ENCODE results near the gene FBXL3. TPM values are rescaled to one million over a fixed set of nuclear protein-coding genes. Genes with fewer than 3 reads are reported as not detected.

FBXL3 gene
- polyA plus RNA-seq, 3 donors: 14.7 to 20.0 (median 19.0) TPM

GRCh38 chr13:76991796-76992547 is 35.0 kb downstream of the FBXL3 start, which contains the start of gene CLN5:
Gene CLN5, plus strand, starts transcription at chr13:76992081. Its CDS starts 18 bp downstream, at chr13:76992099.
- Histone ChIP-seq H3K4me1 (ENCODE audit: control insufficient read depth in 1 of 2, insufficient read depth in 2 of 2, low read length in 2 of 2) (peaks cover 14 to 17% of the 10 kb centered on the region in 2 donors), H3K27ac (ENCODE audit: low read depth in 1 of 2, low read length in 2 of 2) (peak within 1 kb of the TSS; percentile 79 to 93), H3K27me3 (ENCODE audit: control insufficient read depth in 2 of 2, insufficient read depth in 2 of 2, low read length in 2 of 2) (no peaks in the 10 kb centered on the region), H3K4me3 (replicated peaks in 1 of 3; ENCODE audit: low read depth in 2 of 3, low read length in 3 of 3) (peak within 1 kb of the TSS; percentile 69 to 83 (median 78)), H2AFZ (ENCODE audit: insufficient read depth, low read depth, low read length, poor library complexity, severe bottlenecking) (peak within 1 kb of the TSS; percentile 94), H3K9me3 (replicated peaks in 1 of 2; ENCODE audit: control insufficient read depth in 1 of 2, insufficient read depth in 1 of 2, low read length in 2 of 2) (no peaks in the 10 kb centered on the region), H3K4me2 (replicated peaks; ENCODE audit: extremely low read depth, low read length, poor library complexity, severe bottlenecking) (peak within 1 kb of the TSS; percentile 95), H4K20me1 (ENCODE audit: insufficient read depth, low read length) (no peaks in the 10 kb centered on the region), H3K9ac (ENCODE audit: insufficient read depth, low read length, poor library complexity, severe bottlenecking) (peak within 1 kb of the TSS; percentile 95), H3K79me2 (ENCODE audit: insufficient read depth, low read length) (peaks cover 37% of the 10 kb centered on the region), H3K36me3 (replicated peaks in 1 of 2; ENCODE audit: control insufficient read depth in 1 of 2, insufficient read depth in 2 of 2, low read length in 2 of 2) (peaks cover 11 to 20% of the 10 kb centered on the region in 2 donors)
- WGBS (ENCODE audit: insufficient coverage): under 1% methylated on average over 62 of the region's 73 CpGs
- DNase-seq: peak; percentile 95 to 96 (median 96)
- Mint-ChIP-seq H3K27ac (peak within 1 kb of the TSS; percentile 93 to 99 (median 96)), H3K36me3 (peaks cover 9 to 18% of the 10 kb centered on the region in 2 donors), H3K4me3 (peak within 1 kb of the TSS; percentile 96 to 99), H3K4me1 (peaks cover 28% of the 10 kb centered on the region), H3K27me3 (ENCODE audit: low read depth in 3 of 3) (peaks cover 0 to 7% (median 3%) of the 10 kb centered on the region in 3 donors), H3K9me3 (no peaks in the 10 kb centered on the region)
- TF ChIP-seq, protein P1, sequence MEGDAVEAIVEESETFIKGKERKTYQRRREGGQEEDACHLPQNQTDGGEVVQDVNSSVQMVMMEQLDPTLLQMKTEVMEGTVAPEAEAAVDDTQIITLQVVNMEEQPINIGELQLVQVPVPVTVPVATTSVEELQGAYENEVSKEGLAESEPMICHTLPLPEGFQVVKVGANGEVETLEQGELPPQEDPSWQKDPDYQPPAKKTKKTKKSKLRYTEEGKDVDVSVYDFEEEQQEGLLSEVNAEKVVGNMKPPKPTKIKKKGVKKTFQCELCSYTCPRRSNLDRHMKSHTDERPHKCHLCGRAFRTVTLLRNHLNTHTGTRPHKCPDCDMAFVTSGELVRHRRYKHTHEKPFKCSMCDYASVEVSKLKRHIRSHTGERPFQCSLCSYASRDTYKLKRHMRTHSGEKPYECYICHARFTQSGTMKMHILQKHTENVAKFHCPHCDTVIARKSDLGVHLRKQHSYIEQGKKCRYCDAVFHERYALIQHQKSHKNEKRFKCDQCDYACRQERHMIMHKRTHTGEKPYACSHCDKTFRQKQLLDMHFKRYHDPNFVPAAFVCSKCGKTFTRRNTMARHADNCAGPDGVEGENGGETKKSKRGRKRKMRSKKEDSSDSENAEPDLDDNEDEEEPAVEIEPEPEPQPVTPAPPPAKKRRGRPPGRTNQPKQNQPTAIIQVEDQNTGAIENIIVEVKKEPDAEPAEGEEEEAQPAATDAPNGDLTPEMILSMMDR (IDR thresholded peaks at IDR 0.05): no peak
- intact Hi-C loops (cut with micrococcal nuclease): loop anchor here (5.0 kb wide), 2 partner anchors 105 to 110 kb away; partner anchors contain the start of gene KCTD12 (in 1 of the 2)

GRCh38 chr13:76991432-76991795 is 35.5 kb downstream of the FBXL3 start:
- H3K4me1 ChIP-seq (ENCODE audit: control insufficient read depth in 1 of 2, insufficient read depth in 2 of 2, low read length in 2 of 2): peaks cover 14 to 17% of the 10 kb centered on the region in 2 donors
- 36% methylated on average over 8 of the region's 15 CpGs for WGBS (ENCODE audit: insufficient coverage)
- peak overlapping the region; percentile 95 for H3K9ac ChIP-seq (ENCODE audit: insufficient read depth, low read length, poor library complexity, severe bottlenecking)
- peak overlapping the region; percentile 76 to 93 for H3K27ac ChIP-seq (ENCODE audit: low read depth in 1 of 2, low read length in 2 of 2)
- peak overlapping the region; percentile 95 for H3K4me2 ChIP-seq (replicated peaks; ENCODE audit: extremely low read depth, low read length, poor library complexity, severe bottlenecking)
- H4K20me1 ChIP-seq (ENCODE audit: insufficient read depth, low read length): no peaks in the 10 kb centered on the region
- H3K36me3 ChIP-seq (replicated peaks in 1 of 2; ENCODE audit: control insufficient read depth in 1 of 2, insufficient read depth in 2 of 2, low read length in 2 of 2): peaks cover 9 to 15% of the 10 kb centered on the region in 2 donors
- H3K27me3 ChIP-seq (ENCODE audit: control insufficient read depth in 2 of 2, insufficient read depth in 2 of 2, low read length in 2 of 2): no peaks in the 10 kb centered on the region
- TF ChIP-seq, protein P1 (IDR thresholded peaks at IDR 0.05): no peak
- Mint-ChIP-seq H3K4me3 (peak overlapping the region; percentile 96 to 99), H3K4me1 (peaks cover 28% of the 10 kb centered on the region), H3K9me3 (no peaks in the 10 kb centered on the region), H3K27me3 (ENCODE audit: low read depth in 3 of 3) (peaks cover 0 to 7% (median 3%) of the 10 kb centered on the region in 3 donors), H3K36me3 (peaks cover 3 to 13% of the 10 kb centered on the region in 2 donors), H3K27ac (peak overlapping the region; percentile 91 to 98 (median 96))
- intact Hi-C loops (cut with micrococcal nuclease): loop anchor here (5.0 kb wide), 2 partner anchors 104 to 109 kb away; partner anchors contain the start of gene KCTD12 (in 1 of the 2)
- H3K79me2 ChIP-seq (ENCODE audit: insufficient read depth, low read length): peaks cover 37% of the 10 kb centered on the region
- peak overlapping the region; percentile 94 for H2AFZ ChIP-seq (ENCODE audit: insufficient read depth, low read depth, low read length, poor library complexity, severe bottlenecking)
- peak; percentile 32 to 49 (median 45) for DNase-seq
- H3K9me3 ChIP-seq (replicated peaks in 1 of 2; ENCODE audit: control insufficient read depth in 1 of 2, insufficient read depth in 1 of 2, low read length in 2 of 2): no peaks in the 10 kb centered on the region
- peak overlapping the region; percentile 69 to 83 (median 78) for H3K4me3 ChIP-seq (replicated peaks in 1 of 3; ENCODE audit: low read depth in 2 of 3, low read length in 3 of 3)
